ENCODE measurements around the gene CLEC16A. TPM values are rescaled to one million over a fixed set of nuclear protein-coding genes. Genes with fewer than 3 reads are reported as not detected.

CLEC16A gene
- total RNA-seq, 1 donor from 2014 or later: 14.6 TPM

DNA sequence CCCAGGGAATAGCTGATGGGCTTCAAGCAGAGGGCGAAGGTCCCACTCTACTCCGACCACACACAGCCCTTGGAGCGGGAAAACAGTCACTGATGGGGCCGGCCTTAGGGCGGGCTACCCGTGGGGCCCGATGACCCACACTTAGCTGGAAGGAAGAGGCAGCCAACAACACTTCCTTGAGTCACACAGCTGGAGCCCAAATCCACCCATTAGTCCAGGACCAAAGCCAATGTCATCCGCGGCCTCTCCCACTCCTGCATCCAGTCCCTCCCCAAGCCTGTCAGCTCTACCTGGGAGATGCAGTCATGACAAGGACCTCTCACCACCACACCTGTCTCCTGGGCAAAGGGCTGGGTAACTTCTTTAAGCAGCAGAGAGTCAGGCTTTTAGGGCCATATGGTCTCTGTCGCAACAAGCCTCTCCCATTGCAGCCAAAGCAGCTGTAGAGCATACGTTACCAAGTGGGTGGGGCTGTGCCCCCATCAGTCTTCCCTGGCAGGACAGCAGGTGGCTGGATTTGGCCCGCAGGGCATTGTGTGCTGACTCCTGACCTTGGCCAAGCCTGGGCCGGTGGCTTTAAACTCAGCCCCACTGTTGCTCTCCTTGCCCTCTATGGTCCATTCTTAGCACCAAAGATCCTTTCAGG is 200.9 kb downstream of the CLEC16A start:
- no peak overlapping the region for H3K4me3 ChIP-seq (ENCODE audit: low read length in 3 of 3)
- peak overlapping the region; percentile 17 for H3K27ac ChIP-seq (ENCODE audit: low read depth, low read length)
- peaks cover 20 to 49% (median 47%) of the 10 kb centered on the region in 3 donors for H3K4me1 ChIP-seq (ENCODE audit: control insufficient read depth in 3 of 3, insufficient read depth in 3 of 3, low read length in 3 of 3)
- H3K27me3 ChIP-seq (ENCODE audit: control insufficient read depth in 3 of 3, insufficient read depth in 3 of 3, low read length in 3 of 3): no peaks in the 10 kb centered on the region
- H3K36me3 ChIP-seq (ENCODE audit: control insufficient read depth in 3 of 3, insufficient read depth in 3 of 3, low read length in 3 of 3): peaks cover 0 to 2% (median 0%) of the 10 kb centered on the region in 3 donors
- H3K9ac ChIP-seq (ENCODE audit: low read depth in 1 of 3, low read length in 3 of 3): no peak overlapping the region
- no peaks in the 10 kb centered on the region for H3K9me3 ChIP-seq (ENCODE audit: control insufficient read depth in 3 of 3, low read length in 3 of 3)

- Histone ChIP-seq H3K36me3 (ENCODE audit: control insufficient read depth in 3 of 3, insufficient read depth in 3 of 3, low read length in 3 of 3) (no peaks in the 10 kb centered on the region), H3K4me1 (ENCODE audit: control insufficient read depth in 3 of 3, insufficient read depth in 3 of 3, low read length in 3 of 3) (peaks cover 20 to 45% (median 43%) of the 10 kb centered on the region in 3 donors), H3K9ac (ENCODE audit: low read depth in 1 of 3, low read length in 3 of 3) (no peak overlapping the region), H3K9me3 (ENCODE audit: control insufficient read depth in 3 of 3, low read length in 3 of 3) (no peaks in the 10 kb centered on the region), H3K4me3 (ENCODE audit: low read length in 3 of 3) (no peak overlapping the region), H3K27me3 (ENCODE audit: control insufficient read depth in 3 of 3, insufficient read depth in 3 of 3, low read length in 3 of 3) (no peaks in the 10 kb centered on the region), H3K27ac (ENCODE audit: low read depth, low read length) (no peak overlapping the region)
Observed at GRCh38 chr16:11145819-11146211, 201.5 kb downstream of the CLEC16A start.

GRCh38 chr16:11147033-11147753 is 202.8 kb downstream of the CLEC16A start:
- Histone ChIP-seq H3K4me1 (ENCODE audit: control insufficient read depth in 3 of 3, insufficient read depth in 3 of 3, low read length in 3 of 3) (peaks cover 13 to 33% (median 33%) of the 10 kb centered on the region in 3 donors), H3K36me3 (ENCODE audit: control insufficient read depth in 3 of 3, insufficient read depth in 3 of 3, low read length in 3 of 3) (no peaks in the 10 kb centered on the region), H3K27ac (ENCODE audit: low read depth, low read length) (no peak overlapping the region), H3K4me3 (ENCODE audit: low read length in 3 of 3) (no peak overlapping the region), H3K27me3 (ENCODE audit: control insufficient read depth in 3 of 3, insufficient read depth in 3 of 3, low read length in 3 of 3) (no peaks in the 10 kb centered on the region), H3K9me3 (ENCODE audit: control insufficient read depth in 3 of 3, low read length in 3 of 3) (no peaks in the 10 kb centered on the region), H3K9ac (ENCODE audit: low read depth in 1 of 3, low read length in 3 of 3) (no peak overlapping the region)

- Histone ChIP-seq H3K4me3 (ENCODE audit: low read length in 3 of 3) (no peak overlapping the region), H3K36me3 (ENCODE audit: control insufficient read depth in 3 of 3, insufficient read depth in 3 of 3, low read length in 3 of 3) (no peaks in the 10 kb centered on the region), H3K27ac (ENCODE audit: low read depth, low read length) (no peak overlapping the region), H3K4me1 (ENCODE audit: control insufficient read depth in 3 of 3, insufficient read depth in 3 of 3, low read length in 3 of 3) (peaks cover 9 to 33% (median 28%) of the 10 kb centered on the region in 3 donors), H3K9me3 (ENCODE audit: control insufficient read depth in 3 of 3, low read length in 3 of 3) (no peaks in the 10 kb centered on the region), H3K9ac (ENCODE audit: low read depth in 1 of 3, low read length in 3 of 3) (no peak overlapping the region), H3K27me3 (ENCODE audit: control insufficient read depth in 3 of 3, insufficient read depth in 3 of 3, low read length in 3 of 3) (no peaks in the 10 kb centered on the region)
Observed at GRCh38 chr16:11147754-11148444, 203.5 kb downstream of the CLEC16A start.

GRCh38 chr16:11149011-11149616 is 204.8 kb downstream of the CLEC16A start:
- no peak overlapping the region for H3K27ac ChIP-seq (ENCODE audit: low read depth, low read length)
- no peaks in the 10 kb centered on the region for H3K36me3 ChIP-seq (ENCODE audit: control insufficient read depth in 3 of 3, insufficient read depth in 3 of 3, low read length in 3 of 3)
- H3K4me3 ChIP-seq (ENCODE audit: low read length in 3 of 3): no peak overlapping the region
- H3K4me1 ChIP-seq (ENCODE audit: control insufficient read depth in 3 of 3, insufficient read depth in 3 of 3, low read length in 3 of 3): peaks cover 7 to 24% (median 18%) of the 10 kb centered on the region in 3 donors
- H3K9ac ChIP-seq (ENCODE audit: low read depth in 1 of 3, low read length in 3 of 3): no peak overlapping the region
- H3K9me3 ChIP-seq (ENCODE audit: control insufficient read depth in 3 of 3, low read length in 3 of 3): no peaks in the 10 kb centered on the region
- no peaks in the 10 kb centered on the region for H3K27me3 ChIP-seq (ENCODE audit: control insufficient read depth in 3 of 3, insufficient read depth in 3 of 3, low read length in 3 of 3)

DNA sequence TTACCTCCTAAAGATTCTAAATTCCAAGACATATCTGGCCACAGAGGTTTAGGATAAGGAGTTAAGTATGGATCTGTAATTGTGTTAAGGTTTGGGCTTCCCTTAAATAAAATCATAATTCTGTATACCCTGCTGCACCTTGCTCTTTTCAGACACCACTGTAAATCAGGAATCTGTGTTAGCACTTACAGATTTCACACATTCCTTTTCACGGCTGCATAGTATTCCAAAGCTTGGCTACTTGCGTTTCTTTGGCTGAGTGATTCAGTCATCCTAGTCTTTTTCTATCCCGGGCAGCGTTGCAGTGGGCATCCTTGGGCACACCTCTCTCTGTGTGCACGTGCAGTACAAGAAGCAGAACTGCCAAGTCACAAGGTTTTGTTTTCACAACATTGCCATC is 205.8 kb downstream of the CLEC16A start:
- no peaks in the 10 kb centered on the region for H3K36me3 ChIP-seq (ENCODE audit: control insufficient read depth in 3 of 3, insufficient read depth in 3 of 3, low read length in 3 of 3)
- H3K4me1 ChIP-seq (ENCODE audit: control insufficient read depth in 3 of 3, insufficient read depth in 3 of 3, low read length in 3 of 3): peaks cover under 1 to 14% (median 7%) of the 10 kb centered on the region in 3 donors
- H3K9ac ChIP-seq (ENCODE audit: low read depth in 1 of 3, low read length in 3 of 3): no peak overlapping the region
- H3K4me3 ChIP-seq (ENCODE audit: low read length in 3 of 3): no peak overlapping the region
- no peaks in the 10 kb centered on the region for H3K27me3 ChIP-seq (ENCODE audit: control insufficient read depth in 3 of 3, insufficient read depth in 3 of 3, low read length in 3 of 3)
- no peaks in the 10 kb centered on the region for H3K9me3 ChIP-seq (ENCODE audit: control insufficient read depth in 3 of 3, low read length in 3 of 3)
- H3K27ac ChIP-seq (ENCODE audit: low read depth, low read length): no peak overlapping the region

- no peaks in the 10 kb centered on the region for H3K27me3 ChIP-seq (ENCODE audit: control insufficient read depth in 3 of 3, insufficient read depth in 3 of 3, low read length in 3 of 3)
- no peaks in the 10 kb centered on the region for H3K9me3 ChIP-seq (ENCODE audit: control insufficient read depth in 3 of 3, low read length in 3 of 3)
- H3K4me3 ChIP-seq (ENCODE audit: low read length in 3 of 3): no peak overlapping the region
Observed at GRCh38 chr16:11151156-11151884, 207.0 kb downstream of the CLEC16A start.

GRCh38 chr16:11151885-11152629 is 207.7 kb downstream of the CLEC16A start:
- no peak overlapping the region for H3K9ac ChIP-seq (ENCODE audit: low read depth in 1 of 3, low read length in 3 of 3)

More at GRCh38 chr16:11151156-11151884, 207.0 kb downstream of the CLEC16A start:
- Histone ChIP-seq H3K9ac (ENCODE audit: low read depth in 1 of 3, low read length in 3 of 3) (no peak overlapping the region), H3K4me1 (ENCODE audit: control insufficient read depth in 3 of 3, insufficient read depth in 3 of 3, low read length in 3 of 3) (peaks cover 0 to 5% (median 0%) of the 10 kb centered on the region in 3 donors), H3K36me3 (ENCODE audit: control insufficient read depth in 3 of 3, insufficient read depth in 3 of 3, low read length in 3 of 3) (no peaks in the 10 kb centered on the region), H3K27ac (ENCODE audit: low read depth, low read length) (no peak overlapping the region)

More at GRCh38 chr16:11151885-11152629, 207.7 kb downstream of the CLEC16A start:
- Histone ChIP-seq H3K4me1 (ENCODE audit: control insufficient read depth in 3 of 3, insufficient read depth in 3 of 3, low read length in 3 of 3) (peaks cover 0 to 5% (median 0%) of the 10 kb centered on the region in 3 donors), H3K36me3 (ENCODE audit: control insufficient read depth in 3 of 3, insufficient read depth in 3 of 3, low read length in 3 of 3) (no peaks in the 10 kb centered on the region), H3K27me3 (ENCODE audit: control insufficient read depth in 3 of 3, insufficient read depth in 3 of 3, low read length in 3 of 3) (no peaks in the 10 kb centered on the region), H3K9me3 (ENCODE audit: control insufficient read depth in 3 of 3, low read length in 3 of 3) (no peaks in the 10 kb centered on the region), H3K27ac (ENCODE audit: low read depth, low read length) (no peak overlapping the region), H3K4me3 (ENCODE audit: low read length in 3 of 3) (no peak overlapping the region)

Data from skeletal muscle tissue (tissue), 4 donors.